Amniotic stem cell (primary cell): ENCODE results near the gene SPEN.

ENCODE experiments used
- DNase-seq: peaks from one replicate; lab custom pipeline; 2025; lab: John Stamatoyannopoulos, UW

The SPEN gene

GRCh38 chr1:15947382-15948090 lies 100.0 kb downstream of the SPEN start:
- DNase-seq: no peak

GRCh38 chr1:15948091-15948591 lies 100.6 kb downstream of the SPEN start:
- DNase-seq: no peak

GRCh38 chr1:15948595-15949452 lies 101.3 kb downstream of the SPEN start:
- DNase-seq: peak; percentile 86

GRCh38 chr1:15949453-15950245 lies 102.1 kb downstream of the SPEN start:
- DNase-seq: peak; percentile 70

- DNase-seq: no peak
Measured at GRCh38 chr1:15950302-15950701, 102.8 kb downstream of the SPEN start.

DNA sequence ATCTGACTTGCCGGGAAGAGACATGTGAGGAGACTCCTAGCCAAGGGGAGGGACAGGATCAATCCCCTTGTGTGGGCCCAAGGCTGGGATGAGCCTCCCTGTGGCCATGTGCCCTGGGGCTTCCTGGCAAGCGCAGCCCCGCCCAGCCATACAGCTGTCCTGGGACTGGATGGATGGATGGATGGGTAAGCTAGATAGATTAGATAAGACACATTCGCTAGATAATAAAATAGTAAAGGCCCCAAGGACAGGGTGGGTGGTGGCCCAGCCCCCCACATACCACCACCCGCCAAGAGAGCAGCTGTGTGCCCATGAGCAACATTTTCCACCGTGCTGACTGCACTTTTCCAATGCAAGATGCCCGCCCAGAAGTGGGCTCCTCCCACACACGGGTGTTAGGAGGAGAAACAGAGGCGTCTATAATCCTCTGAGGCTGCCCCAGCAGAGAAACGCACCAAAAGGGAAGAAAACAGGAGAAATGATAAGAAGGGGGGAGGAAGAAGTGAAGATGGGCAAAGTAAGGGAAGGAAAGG lies 103.3 kb downstream of the SPEN start:
- DNase-seq: no peak

GRCh38 chr1:15951341-15952153 lies 104.0 kb downstream of the SPEN start:
- DNase-seq: no peak

DNA sequence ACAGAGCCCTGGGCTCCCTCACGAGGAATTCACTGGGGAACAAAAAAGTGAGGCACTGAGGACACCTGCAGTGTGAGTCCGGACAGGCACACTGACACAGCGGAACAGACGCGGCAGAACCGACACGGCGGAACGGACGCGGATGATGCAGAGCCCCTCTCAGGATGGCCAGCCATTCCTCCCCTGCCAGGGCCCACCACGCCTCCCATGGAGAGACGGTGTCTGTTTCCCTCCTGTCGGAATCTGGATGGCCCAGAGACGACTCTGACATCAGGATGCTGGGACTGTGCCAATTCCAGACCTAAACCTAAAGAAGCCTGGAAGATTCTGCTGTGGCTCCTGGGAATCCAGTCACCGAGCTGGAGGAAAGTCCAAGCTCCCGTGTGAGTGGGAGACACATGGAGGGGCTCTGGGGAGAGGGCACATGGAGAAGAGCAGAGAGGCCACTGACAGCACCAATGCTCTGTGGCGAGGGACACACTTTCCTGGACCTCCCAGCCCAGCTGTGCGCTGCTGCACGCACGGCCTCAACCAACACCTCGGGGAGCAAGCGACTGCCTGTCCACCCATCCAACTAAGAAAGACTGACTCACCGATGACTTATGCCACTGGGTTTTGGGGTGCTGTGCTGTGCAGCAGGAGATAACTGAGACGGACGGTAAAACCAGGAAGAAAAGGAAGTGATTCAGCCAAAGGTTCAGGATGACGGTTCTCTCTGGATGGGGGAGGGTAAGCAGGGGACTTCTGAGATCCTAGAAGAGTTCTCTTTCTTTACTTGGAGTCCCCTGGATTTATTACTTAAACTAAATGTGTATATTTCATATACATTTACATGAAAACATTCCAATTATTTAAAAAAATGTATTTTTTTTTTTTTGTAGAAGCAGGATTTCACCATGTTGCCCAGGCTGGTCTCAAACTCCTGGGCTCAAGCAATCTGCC lies 105.1 kb downstream of the SPEN start:
- peak; percentile 79 for DNase-seq

- DNase-seq: no peak
Measured at GRCh38 chr1:15953294-15953771, 105.8 kb downstream of the SPEN start.

DNA sequence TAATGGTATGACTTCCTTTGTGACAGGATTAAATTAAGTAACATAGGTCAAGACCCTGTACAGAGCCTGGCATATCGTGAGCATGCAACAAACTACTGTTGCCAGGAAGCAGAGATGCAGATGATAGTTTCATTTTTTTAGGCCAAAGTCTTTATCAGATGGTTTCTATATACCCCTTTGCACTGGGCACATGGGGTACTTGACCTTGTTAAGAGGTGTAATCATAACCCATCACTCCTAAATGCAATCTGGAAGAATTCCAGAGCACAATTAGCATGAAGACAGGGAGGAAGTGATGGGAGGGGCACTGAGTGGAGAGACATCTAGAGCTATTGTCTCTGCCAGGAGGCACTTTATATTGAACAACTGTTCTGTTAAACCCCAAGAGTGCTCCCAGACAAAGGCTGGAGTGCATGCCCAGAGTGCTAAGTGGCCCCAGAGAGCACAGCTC lies 106.3 kb downstream of the SPEN start:
- DNase-seq: no peak

DNA sequence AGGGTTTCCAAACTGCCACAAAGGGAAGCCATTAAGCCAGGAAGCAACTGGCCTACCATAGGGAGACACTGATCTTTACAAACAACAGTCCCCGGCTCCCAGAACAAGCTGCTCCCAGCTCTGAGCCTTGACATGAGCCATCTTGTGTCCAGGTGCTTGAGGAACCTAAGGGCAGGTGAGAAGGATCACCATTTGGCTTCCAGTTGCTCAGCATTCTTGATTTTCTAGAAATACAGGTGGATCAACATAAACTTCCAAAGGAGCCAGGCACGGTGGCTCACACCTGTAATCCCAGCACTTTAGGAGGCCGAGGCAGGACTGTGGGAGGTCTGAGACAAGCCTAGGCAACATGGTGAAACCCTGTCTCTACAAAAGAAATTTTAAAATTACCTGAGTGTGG lies 106.8 kb downstream of the SPEN start:
- DNase-seq: no peak

DNA sequence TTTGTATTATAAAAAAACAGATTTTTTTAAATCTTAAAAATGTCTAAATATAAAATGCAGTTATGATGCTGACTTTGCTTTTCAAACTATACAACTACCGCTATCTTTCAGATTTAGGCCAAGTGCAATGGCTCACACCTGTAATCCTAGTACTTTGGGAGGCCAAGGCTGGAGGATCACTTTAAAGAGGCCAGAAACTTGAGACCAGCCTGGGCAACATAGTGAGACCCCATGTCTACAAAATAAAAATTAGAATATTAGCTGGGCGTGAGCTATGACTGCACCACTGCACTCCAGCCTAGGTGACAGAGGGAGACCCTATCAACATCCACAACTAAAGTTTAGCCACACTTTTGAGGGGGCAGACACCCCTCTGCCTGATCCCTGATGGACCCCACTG lies 108.0 kb downstream of the SPEN start:
- DNase-seq: no peak

DNA sequence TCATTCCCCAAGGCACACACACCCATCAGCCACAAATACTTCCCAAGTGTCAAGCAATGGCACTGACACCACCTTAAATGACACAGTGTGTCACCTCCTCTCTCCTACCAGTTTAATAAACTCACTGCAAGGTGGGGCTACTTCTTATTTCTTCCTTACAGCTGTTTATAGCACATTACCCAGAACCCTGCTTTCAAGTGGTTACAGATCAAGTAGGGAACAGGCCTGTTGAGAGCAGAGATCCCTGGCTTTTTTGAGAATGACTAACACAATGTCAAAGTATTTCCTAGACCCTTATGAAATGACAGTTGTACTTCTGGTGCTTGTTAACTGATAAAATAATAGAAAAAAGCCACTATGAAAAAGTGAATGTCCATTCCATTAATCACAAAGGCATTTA lies 108.6 kb downstream of the SPEN start:
- no peak for DNase-seq

- DNase-seq: no peak
Measured at GRCh38 chr1:15957221-15958095, 110.0 kb downstream of the SPEN start.

DNA sequence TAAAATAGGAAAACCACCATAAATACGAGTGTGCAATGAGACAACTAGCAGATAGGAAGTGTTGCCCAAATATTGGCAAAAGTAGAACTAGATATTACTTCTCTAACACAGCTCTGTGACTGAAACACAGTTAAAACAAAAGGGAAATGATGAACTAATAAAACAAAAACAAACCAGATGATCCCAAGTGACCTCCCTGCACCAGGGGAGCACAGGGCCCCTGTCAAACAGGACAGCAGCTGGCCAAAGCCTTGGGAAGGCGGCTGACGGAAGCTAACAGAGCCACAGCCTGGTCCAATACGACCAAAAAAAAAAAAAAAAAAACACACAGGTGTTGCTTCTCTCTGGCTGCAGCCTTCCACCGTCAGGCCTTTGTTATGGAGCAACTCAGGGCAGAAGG lies 110.6 kb downstream of the SPEN start:
- no peak for DNase-seq

- no peak for DNase-seq
Measured at GRCh38 chr1:15958793-15959192, 111.3 kb downstream of the SPEN start.

GRCh38 chr1:15959424-15959823 lies 111.9 kb downstream of the SPEN start:
- no peak for DNase-seq

DNA sequence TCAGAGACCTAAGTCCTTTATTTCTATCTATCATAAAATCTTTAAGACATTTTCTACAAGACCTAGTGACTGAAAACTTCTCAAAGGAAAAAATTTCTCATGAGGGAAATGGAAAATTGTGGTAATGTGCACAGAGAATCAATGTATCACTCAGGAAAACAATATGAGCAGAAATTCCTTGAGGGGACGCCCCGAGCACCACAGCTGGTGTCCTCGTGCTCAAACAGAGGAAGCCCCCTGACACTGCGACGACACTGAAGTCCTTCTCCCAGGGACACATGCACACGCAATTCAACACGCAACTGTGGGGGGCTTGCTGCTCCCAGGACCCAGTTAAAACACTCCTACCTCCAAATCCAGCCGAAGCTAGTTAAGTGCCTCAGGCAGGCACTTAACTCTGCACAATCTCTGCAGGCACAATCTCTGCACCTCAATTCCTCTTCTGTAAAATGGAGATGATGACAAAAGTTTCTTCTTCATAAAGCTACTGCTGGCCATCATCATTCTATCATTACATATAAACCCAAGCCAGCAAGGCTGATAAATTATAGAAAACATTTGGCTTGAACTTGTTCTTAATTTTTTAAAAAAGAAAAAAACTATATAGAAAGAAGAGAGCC lies 112.4 kb downstream of the SPEN start:
- DNase-seq: no peak
